Activated CD4-positive, alpha-beta T cell treated with anti-CD3 and anti-CD28 coated beads, Interleukin-2, amount 50 U/mL, for 4 hours (primary cell): ENCODE data around the gene CACNA1B.
"Not testable (repeated sequence)": the region's sequence is repeated elsewhere in the genome, so short reads cannot be mapped to it uniquely, and the experiment has no call there.

Experiments used
- DNase-seq, 2 experiments: peaks; one replicate each; pipeline ENCODE4 v3.0.0-alpha.2; 2020

The CACNA1B gene

DNA sequence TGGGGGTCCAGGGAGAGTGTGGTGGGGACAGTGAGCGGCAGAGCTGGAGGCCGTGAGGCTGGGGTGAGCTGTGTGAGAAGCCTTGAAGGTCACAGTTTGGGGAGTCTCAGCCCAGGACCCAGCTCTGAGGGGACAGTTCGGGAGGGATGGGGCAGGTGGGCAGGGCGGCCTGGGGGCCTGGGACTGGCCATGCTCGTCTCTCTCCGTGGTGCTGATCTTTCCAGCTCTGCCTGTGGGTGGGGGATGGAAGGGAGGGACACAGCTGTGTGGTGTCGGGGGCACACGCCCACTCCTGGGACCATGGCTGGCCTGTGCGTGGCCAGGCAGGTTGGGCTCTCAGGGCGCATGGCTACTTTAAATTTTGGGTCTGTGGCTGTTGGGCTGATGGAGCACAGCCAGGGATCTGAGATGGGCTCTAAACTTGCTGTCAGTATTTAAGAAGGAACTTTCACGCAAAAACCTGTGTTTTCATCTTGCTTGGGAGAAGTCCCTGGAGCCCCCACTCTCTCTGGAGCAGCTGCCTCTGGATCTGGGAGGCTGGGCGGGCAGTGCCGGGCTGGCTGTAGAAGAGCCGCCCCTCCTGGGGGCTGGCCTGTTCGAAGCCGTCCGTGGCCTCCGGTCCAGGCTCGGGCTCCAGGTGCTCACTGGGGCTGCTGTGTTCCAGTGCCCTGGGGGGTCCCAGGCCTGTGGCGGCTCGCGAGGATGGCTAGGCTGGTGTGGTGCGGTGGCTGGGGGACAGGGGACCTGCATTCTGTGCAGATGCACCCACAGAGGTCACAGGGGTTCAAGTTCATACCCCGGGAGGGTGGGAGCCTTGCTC is 13.4 kb downstream of the CACNA1B start:
- DNase-seq = not testable (repeated sequence)

DNA sequence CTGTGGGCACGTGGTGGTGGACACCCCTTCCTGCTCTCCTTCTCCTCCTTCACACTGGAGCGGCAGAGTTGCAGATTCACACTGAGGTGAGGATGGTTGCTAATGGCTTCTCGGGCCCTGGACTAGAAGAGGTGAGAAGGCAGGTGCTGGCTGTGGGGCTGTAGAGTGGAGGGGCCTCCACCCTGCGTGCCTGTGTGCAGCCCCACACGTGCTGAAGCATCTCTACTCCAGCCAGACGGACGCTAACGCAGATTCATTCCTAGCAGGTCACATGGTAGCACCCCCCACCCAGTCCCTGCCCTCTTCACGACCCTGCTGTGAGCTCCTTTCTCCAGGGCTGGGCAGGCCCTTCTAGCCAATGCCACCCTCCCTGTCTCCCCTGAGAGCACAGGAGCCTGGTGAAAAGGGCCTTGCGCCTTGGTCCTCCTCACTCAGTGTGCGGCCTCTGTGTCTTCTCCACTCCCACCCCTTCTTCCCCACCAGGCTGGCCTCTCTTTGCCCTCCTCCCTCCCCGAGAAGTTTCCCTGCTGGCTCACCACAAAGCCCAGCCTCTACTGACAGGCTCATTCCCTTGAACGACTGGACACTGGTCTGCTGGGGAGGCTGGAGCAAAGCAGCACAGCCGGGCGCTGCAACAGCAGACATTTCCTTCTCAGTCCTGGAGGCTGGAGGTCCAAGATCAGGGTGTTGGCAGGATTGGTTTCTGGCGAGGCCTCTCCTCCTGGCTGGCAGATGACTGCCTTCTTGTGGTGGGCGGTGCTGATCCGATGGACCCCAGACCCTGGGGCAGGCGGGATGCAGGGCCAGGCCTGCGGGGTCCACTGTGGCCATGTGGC is 14.2 kb downstream of the CACNA1B start:
- no peak for DNase-seq

DNA sequence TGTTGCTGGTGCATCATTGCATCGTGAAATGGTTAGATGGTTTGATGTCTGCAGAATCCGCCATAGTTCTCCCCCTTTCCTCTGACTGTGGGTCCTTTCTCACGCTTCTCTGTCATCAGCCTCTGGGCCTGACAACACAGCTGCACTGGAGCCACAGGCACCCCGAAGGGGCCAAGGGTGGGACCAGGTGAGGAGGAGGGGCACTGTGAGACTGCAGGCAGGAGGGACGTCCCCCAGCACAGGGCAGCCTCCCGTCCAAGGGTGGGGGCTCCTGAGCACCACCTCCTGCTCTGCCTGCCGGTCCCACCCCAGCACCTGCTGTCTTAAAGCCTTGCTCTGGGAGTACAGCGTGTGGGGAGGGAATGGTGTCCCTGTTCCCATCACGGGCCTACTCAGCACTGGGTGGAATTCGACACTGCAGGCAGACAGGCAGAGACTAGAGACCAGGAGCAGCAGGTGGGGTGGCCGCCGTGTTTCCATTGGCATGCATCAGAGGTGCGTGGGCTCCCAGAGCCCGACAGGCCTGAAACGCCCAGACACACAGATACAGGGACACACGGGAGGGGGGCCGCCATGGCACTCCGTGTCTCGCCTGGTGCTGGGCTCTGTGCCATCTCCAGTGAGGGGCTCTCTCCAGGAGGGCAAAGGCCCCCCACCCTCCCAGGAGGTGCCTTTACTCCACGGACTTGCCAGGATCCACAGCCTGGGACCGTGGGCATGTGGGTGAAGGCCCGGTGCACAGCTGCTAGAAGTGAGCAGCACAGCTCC is 15.0 kb downstream of the CACNA1B start:
- no peak for DNase-seq

DNA sequence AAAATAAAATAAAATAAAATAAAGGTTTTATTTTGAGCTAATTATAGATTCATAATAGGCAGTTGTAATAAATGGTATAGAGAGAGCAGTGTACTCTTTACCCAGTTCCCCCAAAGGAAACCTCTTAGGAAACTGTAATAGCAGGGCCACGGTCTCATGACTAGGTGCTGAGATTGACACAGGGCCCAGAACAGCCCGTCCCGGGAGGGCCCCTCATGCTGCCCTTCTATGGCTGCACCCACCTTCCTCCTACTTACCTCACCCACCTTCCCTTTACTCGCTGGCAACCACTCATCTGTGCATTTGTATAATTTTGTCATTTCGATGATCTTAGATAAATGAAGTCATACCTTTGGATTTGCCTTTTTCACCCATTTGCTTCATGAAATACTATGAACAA is 16.1 kb downstream of the CACNA1B start:
- DNase-seq = no peak

DNA sequence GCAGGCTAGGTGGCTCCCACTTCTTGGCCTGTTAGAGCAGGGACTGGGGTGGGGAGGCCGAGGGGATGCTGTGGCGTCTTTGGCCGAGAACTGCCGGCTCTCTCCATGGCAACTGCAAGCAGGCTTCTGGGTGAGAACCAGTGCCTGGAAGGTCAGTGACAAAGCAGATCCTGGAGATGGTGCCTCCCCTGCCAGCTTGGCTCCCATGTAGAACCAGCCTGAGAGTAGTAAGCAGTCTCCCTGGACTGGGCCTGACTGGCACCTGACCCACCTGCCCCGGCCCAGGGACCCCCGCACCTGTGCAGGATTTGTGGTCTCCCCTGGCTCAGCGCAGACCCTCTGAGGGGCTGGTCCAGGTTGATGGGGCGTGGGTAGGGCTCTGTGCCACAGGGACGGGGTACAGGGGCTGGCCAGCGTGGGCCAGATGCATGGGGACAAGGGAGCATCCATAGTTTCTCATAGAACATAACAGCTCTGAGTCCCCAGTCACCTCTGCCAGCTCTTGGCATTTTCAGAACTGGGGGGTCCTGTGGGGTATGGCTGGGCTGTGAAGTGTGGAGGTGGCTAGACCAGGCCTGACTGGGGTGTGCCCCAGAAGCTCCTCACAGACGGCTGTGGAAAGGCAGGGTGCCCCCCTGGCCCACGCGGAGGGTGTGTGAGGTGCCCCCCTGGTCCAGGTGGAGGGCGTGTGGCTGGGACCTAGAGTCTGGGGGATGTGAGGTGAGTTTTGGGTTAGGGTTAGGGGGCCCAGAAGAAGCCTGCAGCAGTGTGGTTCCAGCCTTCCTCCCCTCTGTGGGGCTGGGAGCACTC is 22.2 kb downstream of the CACNA1B start:
- DNase-seq = no peak

DNA sequence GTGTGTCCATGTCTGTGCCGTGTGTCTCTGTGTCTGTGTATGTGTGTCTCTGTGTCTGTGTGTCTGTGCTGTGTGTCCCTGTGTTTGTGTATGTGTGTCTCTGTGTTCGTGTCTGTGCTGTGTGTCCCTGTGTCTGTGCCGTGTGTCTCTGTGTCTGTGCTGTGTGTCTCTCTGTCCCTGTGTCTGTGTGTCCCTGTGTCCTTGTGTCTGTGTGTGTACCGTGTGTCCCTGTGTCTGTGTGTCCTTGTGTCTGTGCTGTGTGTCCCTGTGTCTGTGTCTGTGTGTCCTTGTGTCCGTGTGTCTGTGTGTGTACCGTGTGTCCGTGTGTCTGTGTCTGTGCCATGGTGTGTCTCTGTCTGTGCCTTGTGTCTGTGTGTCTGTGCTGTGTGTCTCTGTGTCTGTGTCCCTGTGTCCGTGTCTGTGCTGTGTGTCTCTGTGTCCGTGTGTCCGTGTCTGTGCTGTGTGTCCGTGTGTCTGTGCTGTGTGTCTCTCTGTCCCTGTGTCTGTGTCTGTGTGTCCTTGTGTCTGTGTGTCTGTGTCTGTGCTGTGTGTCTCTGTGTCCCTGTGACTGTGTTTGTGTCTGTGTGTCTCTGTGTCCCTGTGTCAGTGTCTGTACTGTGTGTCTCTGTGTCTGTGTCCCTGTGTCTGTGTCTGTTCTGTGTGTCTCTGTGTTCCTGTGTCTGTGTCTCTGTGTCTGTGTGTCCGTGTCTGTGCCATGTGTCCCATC is 23.2 kb downstream of the CACNA1B start:
- DNase-seq = no peak

DNA sequence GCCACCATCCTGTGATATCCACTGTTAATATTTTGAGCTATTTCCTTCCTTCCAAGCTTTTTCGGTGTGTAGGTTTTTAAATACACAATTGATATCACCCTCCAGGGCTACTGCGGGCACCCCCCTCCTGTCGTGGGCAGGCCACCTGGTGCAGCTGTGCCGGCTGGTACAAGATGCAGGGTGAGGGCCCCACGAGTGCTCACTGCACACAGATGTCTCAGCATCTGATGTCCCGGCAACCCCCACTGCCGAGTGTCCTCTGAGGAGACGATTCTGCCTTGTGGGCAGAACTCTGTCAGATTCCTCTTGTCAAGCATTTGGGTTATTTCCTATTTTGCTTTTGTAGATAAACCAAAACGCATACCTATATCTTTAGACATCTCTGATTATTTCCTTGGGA is 25.1 kb downstream of the CACNA1B start:
- DNase-seq = no peak

DNA sequence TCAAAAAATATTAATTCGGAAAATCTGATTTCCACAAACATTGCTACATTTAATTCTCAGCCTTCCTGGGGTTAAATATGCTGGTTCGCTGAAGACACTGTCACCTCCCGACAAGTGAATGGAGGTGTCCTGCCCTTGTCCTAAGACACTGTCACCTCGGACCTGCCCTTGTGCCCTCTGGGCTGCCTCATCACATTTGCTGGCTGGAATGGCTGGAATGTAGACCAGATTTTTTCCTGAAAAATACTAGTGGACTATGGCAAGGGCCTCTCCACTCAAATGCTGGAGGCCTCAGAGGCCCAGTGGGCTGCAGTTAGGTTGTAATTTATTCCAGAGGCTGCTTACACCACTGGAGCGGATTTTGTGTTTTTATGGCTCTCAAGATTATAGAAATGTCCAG is 28.2 kb downstream of the CACNA1B start:
- no peak for DNase-seq

DNA sequence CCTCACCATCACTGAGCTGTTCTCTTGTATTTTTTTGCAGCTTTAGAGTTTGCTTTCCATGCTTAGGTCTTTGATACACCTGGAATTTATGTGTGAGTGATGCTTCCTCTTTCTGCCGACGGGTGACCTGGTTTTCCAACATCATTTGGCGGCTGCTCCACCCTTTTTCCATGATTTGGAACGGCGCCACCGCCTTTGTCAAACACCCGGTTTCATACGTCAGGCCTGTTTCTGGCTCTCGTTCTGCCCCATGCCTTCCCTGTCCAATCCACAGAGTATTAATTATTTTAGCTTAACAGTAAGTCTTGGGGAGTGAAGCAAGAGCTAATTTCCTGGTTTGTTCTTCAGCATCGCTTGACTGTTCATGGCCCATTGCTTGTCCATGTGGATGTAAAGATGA is 30.2 kb downstream of the CACNA1B start:
- DNase-seq = no peak

DNA sequence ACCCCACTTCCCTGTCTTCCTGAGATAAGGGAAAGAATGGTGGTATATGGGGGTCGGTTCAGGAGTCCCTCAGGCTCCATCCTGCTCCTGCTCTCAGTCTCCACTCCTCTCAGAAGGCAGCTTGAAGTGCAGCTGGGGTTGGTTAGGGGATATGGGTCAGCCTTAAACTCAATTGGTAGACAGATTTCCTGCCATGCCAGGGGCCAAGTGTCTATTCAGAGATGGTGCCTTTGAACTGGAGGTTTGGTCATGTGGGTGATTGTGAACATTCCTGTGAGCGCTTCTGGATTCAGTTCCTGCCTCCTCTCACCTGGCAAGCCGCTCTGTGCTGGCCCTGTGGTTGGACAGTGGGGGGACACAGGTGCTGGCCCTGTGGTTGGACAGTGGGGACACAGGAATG is 35.1 kb downstream of the CACNA1B start:
- DNase-seq = no peak

DNA sequence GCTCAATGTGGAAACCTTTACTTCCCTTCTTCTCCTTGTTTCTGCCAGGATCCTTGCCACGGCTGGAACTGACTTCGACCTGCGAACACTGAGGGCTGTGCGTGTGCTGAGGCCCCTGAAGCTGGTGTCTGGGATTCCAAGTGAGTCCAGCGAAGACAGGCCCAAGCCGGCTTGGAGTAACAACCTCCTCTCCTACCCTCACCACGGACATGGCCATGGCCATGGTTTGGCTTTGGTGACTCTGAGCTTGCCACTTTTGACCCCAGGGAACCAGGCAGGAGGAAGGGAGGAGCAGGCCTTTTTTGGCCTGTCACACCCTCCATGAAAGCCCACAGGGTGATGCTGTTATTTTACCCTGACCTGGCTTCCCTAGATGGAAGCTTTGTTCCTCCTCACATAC is 35.5 kb downstream of the CACNA1B start:
- DNase-seq = no peak

DNA sequence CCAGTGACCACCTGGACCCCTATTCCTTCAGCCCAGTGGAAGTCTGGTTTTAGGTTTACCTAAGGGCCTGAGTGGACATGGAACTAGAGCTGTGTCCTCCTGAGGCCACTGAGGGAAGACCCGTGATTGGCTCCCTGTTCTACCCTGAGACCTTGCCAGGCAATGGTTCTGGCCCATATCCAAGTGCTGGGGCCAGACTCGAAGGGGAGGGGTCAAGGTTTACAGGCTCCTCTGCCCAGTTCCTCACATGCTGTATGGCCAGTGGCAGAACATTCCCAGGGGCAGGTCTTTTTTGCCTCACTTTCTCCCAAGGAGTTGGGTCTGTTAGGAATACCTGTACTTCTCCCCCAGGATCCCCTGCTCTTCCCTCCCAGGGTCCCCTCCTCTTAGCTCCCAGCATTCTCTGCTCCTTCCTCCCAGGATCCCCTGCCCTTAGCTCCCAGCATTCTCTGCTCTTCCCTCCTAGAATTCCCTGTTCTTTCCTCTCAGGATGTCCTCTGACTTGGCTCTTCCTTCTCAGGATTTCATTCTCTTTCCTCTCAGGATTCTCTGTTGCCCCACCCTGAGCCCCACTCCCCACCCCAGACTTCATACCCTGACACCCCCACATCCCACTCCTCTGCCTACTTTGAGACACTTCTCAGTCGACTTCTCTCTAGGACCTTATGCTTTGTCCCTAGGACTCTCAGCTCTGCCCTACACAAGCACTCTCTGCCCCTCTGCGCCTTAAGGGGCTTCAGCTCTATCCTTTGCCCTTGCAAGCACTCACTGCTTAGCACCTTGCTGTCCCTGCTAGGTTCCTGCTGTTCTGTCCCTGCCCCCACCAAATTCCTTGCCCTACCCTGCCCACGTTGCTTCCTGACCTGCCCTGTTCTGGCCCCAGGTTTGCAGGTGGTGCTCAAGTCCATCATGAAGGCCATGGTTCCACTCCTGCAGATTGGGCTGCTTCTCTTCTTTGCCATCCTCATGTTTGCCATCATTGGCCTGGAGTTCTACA is 36.5 kb downstream of the CACNA1B start:
- DNase-seq = no peak

DNA sequence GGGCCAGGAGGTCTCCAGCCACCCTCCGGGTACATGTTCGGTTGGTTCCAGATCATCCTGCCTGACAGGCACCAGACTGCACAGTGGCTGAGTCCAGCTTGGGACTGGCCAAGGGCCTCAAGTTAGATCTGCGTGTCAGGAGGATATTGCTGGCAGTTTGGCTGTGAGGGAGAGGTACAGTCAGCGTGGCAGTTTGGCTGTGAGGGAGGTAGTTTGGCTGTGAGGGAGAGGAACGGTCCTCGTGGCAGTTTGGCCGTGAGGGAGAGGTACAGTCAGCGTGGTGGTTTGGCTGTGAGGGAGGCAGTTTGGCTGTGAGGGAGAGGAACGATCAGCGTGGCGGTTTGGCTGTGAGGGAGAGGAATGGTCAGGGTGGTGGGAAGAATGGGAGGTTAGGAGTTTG is 39.0 kb downstream of the CACNA1B start:
- no peak for DNase-seq

DNA sequence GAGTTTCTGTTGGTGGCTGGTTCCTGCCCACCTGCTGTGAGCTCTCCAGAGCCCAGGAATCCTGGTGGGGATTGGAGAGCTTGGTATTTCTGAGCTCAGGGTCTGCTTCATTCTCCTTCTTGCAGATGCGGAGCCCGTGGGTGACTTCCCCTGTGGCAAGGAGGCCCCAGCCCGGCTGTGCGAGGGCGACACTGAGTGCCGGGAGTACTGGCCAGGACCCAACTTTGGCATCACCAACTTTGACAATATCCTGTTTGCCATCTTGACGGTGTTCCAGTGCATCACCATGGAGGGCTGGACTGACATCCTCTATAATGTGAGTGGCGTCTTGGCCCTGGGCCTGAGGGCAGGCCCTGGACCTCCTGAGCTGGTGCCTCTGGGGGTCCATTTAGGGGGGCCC is 39.5 kb downstream of the CACNA1B start:
- no peak for DNase-seq

DNA sequence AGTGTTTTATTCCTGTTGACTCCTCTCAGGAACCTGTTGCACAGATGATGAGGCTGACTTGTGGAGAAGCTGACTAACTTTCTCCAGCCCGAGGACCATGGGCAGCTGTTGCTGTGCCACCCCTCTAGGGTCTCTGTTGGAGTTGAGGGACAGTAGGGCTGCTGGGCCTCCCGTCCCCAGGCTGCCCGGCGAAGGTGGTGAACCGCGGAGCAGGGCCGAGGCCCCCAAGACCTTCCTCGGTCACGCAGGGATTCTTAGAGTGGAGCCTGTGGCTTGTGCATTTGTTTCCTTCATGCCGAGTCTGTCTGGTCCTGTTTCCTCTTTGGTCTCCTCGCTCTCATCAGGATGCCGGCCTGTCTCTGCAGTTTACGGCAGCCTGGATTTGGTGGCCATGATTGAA is 40.2 kb downstream of the CACNA1B start:
- DNase-seq = no peak

DNA sequence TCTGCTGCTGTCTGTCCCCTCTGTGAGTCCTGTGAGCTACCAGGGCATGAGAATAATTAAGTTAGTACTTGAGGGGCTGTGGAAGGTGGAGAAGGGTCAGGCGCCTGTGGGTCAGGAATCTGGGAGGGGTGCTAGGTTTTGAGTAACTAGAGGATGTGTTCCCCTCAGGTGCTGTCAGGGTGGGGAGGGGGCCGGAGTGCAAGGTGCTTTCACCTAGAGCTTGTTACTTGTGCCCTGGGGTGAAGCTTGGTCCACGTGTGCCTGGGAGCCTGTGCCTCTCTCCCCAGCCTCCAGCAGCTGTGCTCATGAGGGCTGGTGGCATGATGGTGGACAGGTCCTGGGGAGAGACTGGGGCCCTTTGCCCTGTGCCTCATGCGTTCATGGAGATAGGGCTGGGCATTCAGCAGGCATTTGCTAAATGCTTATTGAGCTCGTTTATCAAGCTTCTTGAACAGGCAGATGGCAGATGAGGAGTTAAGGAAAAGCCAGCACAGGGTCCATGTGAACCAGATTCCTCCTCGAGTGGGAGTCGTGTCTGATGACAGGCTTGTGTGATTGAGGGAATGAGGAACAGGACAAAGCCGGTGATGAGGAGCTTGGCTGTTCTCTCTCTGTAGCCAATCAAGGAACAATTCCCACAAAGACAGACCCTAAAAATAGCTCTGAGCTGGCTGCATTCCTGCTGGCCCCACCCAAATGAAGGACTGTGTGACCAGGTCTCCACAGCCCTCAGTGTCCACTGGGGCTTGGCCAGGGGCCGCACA is 40.9 kb downstream of the CACNA1B start:
- DNase-seq = no peak

DNA sequence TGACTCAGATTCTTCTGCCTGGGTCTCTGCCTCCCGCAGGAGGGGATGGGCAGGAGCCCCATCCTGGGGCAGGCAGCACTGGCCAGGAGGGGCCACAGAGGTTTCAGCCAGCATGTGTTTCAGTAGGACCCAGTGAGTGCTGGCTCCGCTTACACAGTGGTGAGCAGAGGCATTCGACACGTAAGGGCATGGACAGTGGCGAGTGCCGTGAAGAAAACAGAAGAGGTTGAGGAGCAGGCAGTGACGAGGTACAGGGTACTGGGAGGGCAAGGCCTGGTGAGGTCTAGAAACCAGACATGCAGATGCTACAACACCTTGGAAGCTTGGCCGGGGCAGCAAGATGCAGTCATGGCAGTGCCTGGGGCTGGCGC is 41.5 kb downstream of the CACNA1B start:
- no peak for DNase-seq

DNA sequence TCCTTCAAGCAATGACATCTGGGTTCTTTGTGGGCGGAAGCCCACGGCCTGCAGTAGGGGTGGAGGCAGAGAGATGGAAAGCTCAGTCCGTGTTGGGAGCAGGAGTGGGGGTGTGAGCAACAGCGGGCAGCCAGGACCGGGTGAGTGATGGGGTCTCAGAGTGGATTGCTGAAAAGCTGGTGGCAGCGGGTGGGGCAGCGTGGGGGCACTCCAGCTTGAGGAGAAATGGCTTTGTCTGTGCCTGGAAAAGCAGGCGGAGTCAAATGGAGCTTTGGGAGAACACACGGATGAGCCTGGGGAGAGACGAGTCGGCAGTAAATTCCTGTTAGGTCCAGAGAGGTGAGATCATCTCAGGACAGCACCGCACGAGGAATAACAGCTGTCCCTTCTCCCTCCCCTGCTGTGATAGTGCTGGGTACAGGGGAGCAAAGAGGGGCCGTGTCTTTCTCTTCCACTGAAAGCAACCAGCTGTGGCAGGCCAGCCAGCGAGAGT is 42.1 kb downstream of the CACNA1B start:
- DNase-seq = no peak

DNA sequence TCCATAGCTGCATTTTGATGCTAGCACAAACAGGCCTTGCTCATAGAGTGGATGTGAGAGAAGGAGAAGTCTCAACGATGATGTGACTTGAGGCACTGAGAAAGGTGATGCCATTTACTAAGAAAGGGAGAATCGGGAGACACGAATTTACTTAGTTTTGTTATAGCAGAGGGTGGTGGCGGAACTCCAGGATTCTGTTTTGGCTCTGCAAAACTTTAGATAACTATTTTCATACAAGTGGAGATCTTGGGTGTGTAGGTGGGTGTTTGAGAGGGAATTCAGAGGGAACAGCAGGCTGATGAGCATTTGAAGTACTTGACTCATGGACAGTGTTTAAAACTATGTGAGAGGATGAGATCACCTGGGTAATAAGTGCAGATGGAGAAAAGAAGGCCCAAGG is 43.2 kb downstream of the CACNA1B start:
- DNase-seq = no peak

DNA sequence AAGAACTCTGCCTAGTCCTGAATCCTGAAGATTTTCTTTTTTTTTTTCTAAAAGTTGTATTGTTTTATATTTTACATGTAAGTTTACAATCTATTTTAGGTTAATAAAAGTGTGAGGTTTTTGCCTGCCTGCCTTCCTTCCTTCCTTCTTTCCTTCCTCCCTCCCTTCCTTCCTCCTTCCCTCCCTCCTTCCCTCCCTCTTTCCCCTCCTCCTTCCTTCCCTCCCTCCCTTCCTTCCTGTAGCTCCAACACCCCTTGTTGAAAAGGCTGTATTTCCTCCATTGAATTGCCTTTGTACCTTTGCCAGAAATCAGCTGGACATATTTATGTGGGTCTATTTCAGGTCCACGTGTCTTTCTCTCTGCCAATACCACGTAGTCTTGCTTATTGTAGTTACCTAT is 46.6 kb downstream of the CACNA1B start:
- DNase-seq = no peak
